B cell (primary cell): Measurements from ENCODE around the gene VWA5A. TPM values are rescaled to one million over a fixed set of nuclear protein-coding genes. Genes with fewer than 3 reads are reported as not detected.

Source experiments
- ATAC-seq: fragments of 200-7000 bp; cut with Tn5 transposase; one replicate; pipeline ENCODE4 v1.10.0; 2021; ENCODE audit warnings: low read depth, mild to moderate bottlenecking, moderate number of reproducible peaks, moderate library complexity
- CTCF ChIA-PET: fragments of 350-600 bp; sonication (Branson Sonifier 250); formaldehyde crosslinking; loops from one replicate; lab custom pipeline; 2021; ENCODE audit warnings: antibody characterized with exemption, inconsistent platforms; lab: Charles Lee
- POLR2A ChIA-PET: fragments of 350-600 bp; sonication (Branson Sonifier 250); formaldehyde crosslinking; loops from one replicate; lab custom pipeline; 2021; ENCODE audit warnings: antibody characterized with exemption; lab: Charles Lee
- DNase-seq: peaks from one replicate; pipeline ENCODE4 v3.0.0; 2013
- H2AFZ ChIP-seq: 2 replicates; pipeline ENCODE4 v1.6.1; 2012; ENCODE audit warnings: mild to moderate bottlenecking, low read depth, low read length; ENCODE audit not compliant: insufficient read depth, poor library complexity, severe bottlenecking
- H3K27ac ChIP-seq, 2 donors: 1 replicate in 1 of 2; 2 replicates in 1 of 2; pipeline ENCODE4 v1.5.1; 2012 to 2013; ENCODE audit warnings: low read length in 2 of 2, mild to moderate bottlenecking in 2 of 2, moderate library complexity in 1 of 2
- H3K27me3 ChIP-seq, 4 experiments: fragments of 200-600 bp in 1 of 4; sonication (generic) in 1 of 4; replicated peaks in 1 of 4; 1 replicate in 2 of 4; 2 replicates in 2 of 4; pipeline versions ENCODE4 v1.6.1 to v1.7.0; 2013 to 2016; ENCODE audit warnings: low read length in 3 of 4, mild to moderate bottlenecking in 2 of 4, mixed read lengths in 1 of 4, moderate library complexity in 1 of 4; ENCODE audit not compliant: insufficient read depth in 4 of 4, control insufficient read depth in 3 of 4; ENCODE audit errors: control extremely low read depth in 1 of 4
- H3K36me3 ChIP-seq, 2 experiments: replicated peaks in 1 of 2; 1 replicate in 1 of 2; 2 replicates in 1 of 2; pipeline versions ENCODE4 v1.6.1 to v1.7.1; 2013; ENCODE audit warnings: low read length in 1 of 2; ENCODE audit not compliant: insufficient read depth in 2 of 2, control insufficient read depth in 1 of 2; ENCODE audit errors: control extremely low read depth in 1 of 2, extremely low read depth in 1 of 2
- H3K4me1 ChIP-seq, 2 donors: fragments of 200-600 bp in 1 of 2; sonication (generic) in 1 of 2; 1 replicate in 1 of 2; 2 replicates in 1 of 2; pipeline versions ENCODE4 v1.5.1 to v1.6.1; 2013 to 2017; ENCODE audit warnings: low read length in 2 of 2; ENCODE audit not compliant: control insufficient read depth in 2 of 2, insufficient read depth in 2 of 2
- H3K4me2 ChIP-seq: replicated peaks from 2 replicates; pipeline ENCODE3; 2012; ENCODE audit warnings: mild to moderate bottlenecking, low read depth, low read length; ENCODE audit not compliant: poor library complexity, severe bottlenecking
- H3K4me3 ChIP-seq, 5 experiments: fragments of 200-600 bp in 1 of 5; sonication (generic) in 1 of 5; 1 replicate in 3 of 5; 2 replicates in 2 of 5; pipeline versions ENCODE4 v1.5.1 to v1.7.0; 2011 to 2016; ENCODE audit warnings: low read length in 4 of 5, mild to moderate bottlenecking in 4 of 5, low read depth in 2 of 5, control low read depth in 1 of 5, moderate library complexity in 1 of 5; ENCODE audit not compliant: insufficient read depth in 1 of 5; ENCODE audit errors: control extremely low read depth in 1 of 5, extremely low read depth in 1 of 5
- H3K79me2 ChIP-seq: fragments of 200-600 bp; sonication (generic); one replicate; pipeline ENCODE4 v1.6.0; 2016; ENCODE audit warnings: low read length; ENCODE audit not compliant: control insufficient read depth, insufficient read depth
- H3K9ac ChIP-seq: fragments of 200-600 bp; sonication (generic); 2 replicates; pipeline ENCODE4 v1.6.1; 2017; ENCODE audit warnings: mild to moderate bottlenecking, low read length, moderate library complexity
- H3K9me3 ChIP-seq, 3 donors: one replicate each; pipeline versions ENCODE4 v1.6.1 to v1.7.1; 2013; ENCODE audit warnings: low read length in 2 of 3; ENCODE audit not compliant: control insufficient read depth in 2 of 3, insufficient read depth in 1 of 3; ENCODE audit errors: control extremely low read depth in 1 of 3
- H4K20me1 ChIP-seq: 2 replicates; pipeline ENCODE4 v1.6.0; 2012; ENCODE audit warnings: mild to moderate bottlenecking, low read length; ENCODE audit not compliant: insufficient read depth, control insufficient read depth, poor library complexity, severe bottlenecking
- H3K27ac Mint-ChIP-seq: one replicate; pipeline ENCODE4 v1.8.0; 2021; ENCODE audit warnings: mixed read lengths
- H3K27me3 Mint-ChIP-seq: one replicate; pipeline ENCODE4 v1.8.0; 2021; ENCODE audit warnings: mixed read lengths
- H3K4me1 Mint-ChIP-seq: one replicate; pipeline ENCODE4 v1.8.0; 2021; ENCODE audit warnings: mixed read lengths
- H3K4me3 Mint-ChIP-seq: one replicate; pipeline ENCODE4 v1.8.0; 2021; ENCODE audit warnings: mixed read lengths
- H3K9me3 Mint-ChIP-seq: one replicate; pipeline ENCODE4 v1.8.0; 2022; ENCODE audit warnings: mixed read lengths; ENCODE audit not compliant: insufficient read depth
- CTCF ChIP-seq: fragments of 200-600 bp; IDR thresholded peaks from one replicate; pipeline ENCODE4 v1.8.0; 2022; ENCODE audit warnings: antibody characterized with exemption, mild to moderate bottlenecking
- EZH2 ChIP-seq: IDR thresholded peaks from 2 replicates; pipeline ENCODE4 v1.6.1; 2012; ENCODE audit warnings: borderline replicate concordance, low read depth, mild to moderate bottlenecking, moderate library complexity, low read length; ENCODE audit not compliant: insufficient read depth, poor library complexity, severe bottlenecking
- WGBS: methylation state at CpG from one replicate; pipeline ENCODE4 v1.1.5; 2013; ENCODE audit warnings: missing lambda C conversion rate; ENCODE audit not compliant: insufficient coverage; 5-methylcytosine and 5-hydroxymethylcytosine counted together
- intact Hi-C: fragments of 100-400 bp; cut with micrococcal nuclease; formaldehyde crosslinking; loops from one replicate; pipeline ENCODE4 v1.10.0; 2022
- polyA plus RNA-seq: library from polyadenylated mRNA; depleted of rRNA; stranded (reverse); fragments of >200 nt; gene quantifications from 2 replicates; pipeline ENCODE4 v1.2.3, GENCODE V29; 2012
- total RNA-seq, 2 donors: library from RNA; stranded (reverse); fragments of 120-200 nt in 1 of 2; gene quantifications; 1 replicate in 1 of 2; 2 replicates in 1 of 2; pipeline versions ENCODE4 v1.2.3 to v1.2.4, GENCODE V29; 2013 to 2022

VWA5A gene
- total and polyA plus RNA-seq, 2 donors (not counting 1 experiment from before 2014, with no cell fraction given): 4.9 to 6.3 TPM

DNA sequence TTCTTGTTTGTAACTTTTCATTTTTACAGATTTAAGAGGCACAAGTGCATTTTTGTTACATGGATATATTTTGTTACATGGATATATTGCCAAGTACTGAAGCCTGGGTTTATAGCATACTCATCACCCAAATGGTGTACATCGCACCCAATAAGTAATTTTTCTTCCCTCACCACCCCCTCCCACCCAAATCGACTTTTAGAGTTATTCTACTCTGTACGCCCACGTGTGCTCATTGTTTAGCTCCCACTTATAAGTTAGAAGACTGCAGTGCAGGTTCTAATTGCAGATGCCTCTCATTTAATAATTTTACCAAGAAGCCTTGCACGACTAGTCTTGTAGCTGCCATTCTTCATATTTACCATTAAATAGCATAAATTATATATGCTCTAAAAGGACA is 20.5 kb upstream of the VWA5A start:
- Mint-ChIP-seq H3K4me3 (no peak overlapping the region), H3K4me1 (no peaks in the 10 kb centered on the region), H3K27ac (no peak overlapping the region), H3K9me3 (no peaks in the 10 kb centered on the region), H3K27me3 (peaks cover 30% of the 10 kb centered on the region)
- H3K9me3 ChIP-seq: no peaks in the 10 kb centered on the region
- no peak overlapping the region for H3K9ac ChIP-seq
- no peaks in the 10 kb centered on the region for H4K20me1 ChIP-seq
- no peaks in the 10 kb centered on the region for H3K79me2 ChIP-seq
- TF ChIP-seq CTCF (no peak), EZH2 (no peak)
- DNase-seq: no peak
- H3K27ac ChIP-seq: no peak overlapping the region
- no peaks in the 10 kb centered on the region for H3K36me3 ChIP-seq
- POLR2A ChIA-PET: no interaction called here
- H3K4me2 ChIP-seq: no peak overlapping the region
- 79% methylated on average over 4 of the region's 5 CpGs for WGBS
- no peaks in the 10 kb centered on the region for H3K4me1 ChIP-seq
- intact Hi-C loops: no loop called here
- no peak overlapping the region for H3K4me3 ChIP-seq
- no peak overlapping the region for H2AFZ ChIP-seq
- H3K27me3 ChIP-seq: peaks cover 0 to 5% (median 2%) of the 10 kb centered on the region in 4 experiments
- CTCF ChIA-PET: no interaction called here
- ATAC-seq: no peak

DNA sequence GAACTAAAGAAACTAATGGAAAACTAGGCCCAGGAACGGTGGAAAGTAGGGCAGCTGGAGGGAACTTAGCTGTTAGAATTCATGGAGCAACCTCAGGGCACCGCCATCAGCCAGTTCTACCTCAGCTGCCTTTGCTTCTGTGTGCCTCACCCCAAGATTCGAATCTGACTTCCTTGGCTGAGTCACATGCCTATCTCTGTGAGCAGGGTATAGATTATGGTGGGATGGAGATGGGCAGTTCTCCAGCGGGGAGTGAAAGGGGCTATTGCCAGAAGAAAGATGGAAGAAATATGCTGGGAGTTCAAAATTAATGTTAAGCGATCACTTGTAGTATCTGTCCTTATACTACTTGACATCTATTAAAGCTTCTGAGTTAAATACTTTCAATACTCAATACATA is 18.9 kb upstream of the VWA5A start:
- H3K36me3 ChIP-seq: no peaks in the 10 kb centered on the region
- H3K4me1 ChIP-seq: no peaks in the 10 kb centered on the region
- WGBS: 92% methylated on average over 2 of the region's 5 CpGs
- no peaks in the 10 kb centered on the region for H3K4me1 Mint-ChIP-seq
- no peak overlapping the region for H3K4me3 ChIP-seq
- H3K9me3 ChIP-seq: no peaks in the 10 kb centered on the region
- ChIA-PET CTCF (no interaction called here), POLR2A (no interaction called here)
- H3K27me3 ChIP-seq: peaks cover 0 to 9% (median 3%) of the 10 kb centered on the region in 4 experiments
- intact Hi-C loops: no loop called here
- H3K9me3 Mint-ChIP-seq: no peaks in the 10 kb centered on the region
- no peak overlapping the region for H3K4me3 Mint-ChIP-seq
- H4K20me1 ChIP-seq: no peaks in the 10 kb centered on the region
- H3K9ac ChIP-seq: no peak overlapping the region
- DNase-seq (no peak), ATAC-seq (no peak)
- no peaks in the 10 kb centered on the region for H3K79me2 ChIP-seq
- no peak overlapping the region for H3K4me2 ChIP-seq
- H3K27ac Mint-ChIP-seq: no peak overlapping the region
- peaks cover 26% of the 10 kb centered on the region for H3K27me3 Mint-ChIP-seq
- TF ChIP-seq EZH2: no peak
- no peak for TF ChIP-seq CTCF
- no peak overlapping the region for H3K27ac ChIP-seq
- no peak overlapping the region for H2AFZ ChIP-seq
